Measurements from ENCODE around the gene ADAM23. TPM values are rescaled to one million over a fixed set of nuclear protein-coding genes. Genes with fewer than 3 reads are reported as not detected.

The ADAM23 gene
- total RNA-seq, 1 donor from 2014 or later: 3.1 TPM

DNA sequence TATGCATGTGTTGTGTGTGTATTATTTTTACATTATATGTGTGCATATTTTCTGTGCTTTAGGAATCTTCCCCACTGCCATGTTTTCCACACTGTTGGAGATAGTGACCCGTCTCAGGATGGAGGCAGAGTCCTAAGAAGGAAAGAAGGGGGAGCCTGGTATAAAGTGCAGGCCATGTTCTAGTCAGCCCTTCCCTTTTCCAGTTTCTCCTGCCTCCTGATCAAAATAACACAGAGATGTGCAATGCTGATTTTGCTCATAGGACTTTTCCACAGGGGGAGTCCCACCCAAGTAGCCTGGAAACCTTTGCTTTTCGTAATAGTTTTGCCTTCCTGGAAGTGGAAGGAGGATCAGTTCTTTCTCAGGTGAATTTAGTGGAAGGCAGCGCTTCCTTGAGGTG, 126.1 kb downstream of the ADAM23 start:
- no peak for DNase-seq

DNA sequence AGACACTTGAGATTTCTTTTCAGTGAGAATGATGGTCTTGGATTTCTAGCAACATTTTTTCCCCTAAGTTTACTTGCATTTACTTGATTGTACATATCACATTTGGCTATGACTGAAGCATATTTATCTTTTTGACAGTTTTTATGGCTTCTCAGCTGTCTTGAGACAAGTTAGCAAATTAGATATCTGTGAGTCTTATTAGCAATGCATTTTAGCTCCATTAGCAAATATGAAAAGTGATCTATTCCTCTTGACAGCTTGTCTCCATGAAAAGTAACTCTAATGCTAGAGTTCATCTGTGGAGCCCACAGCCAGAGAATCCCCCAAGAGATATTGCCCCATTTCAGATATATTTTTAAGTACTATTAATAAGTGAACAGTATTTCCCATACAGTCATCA, 126.9 kb downstream of the ADAM23 start:
- DNase-seq: no peak

DNA sequence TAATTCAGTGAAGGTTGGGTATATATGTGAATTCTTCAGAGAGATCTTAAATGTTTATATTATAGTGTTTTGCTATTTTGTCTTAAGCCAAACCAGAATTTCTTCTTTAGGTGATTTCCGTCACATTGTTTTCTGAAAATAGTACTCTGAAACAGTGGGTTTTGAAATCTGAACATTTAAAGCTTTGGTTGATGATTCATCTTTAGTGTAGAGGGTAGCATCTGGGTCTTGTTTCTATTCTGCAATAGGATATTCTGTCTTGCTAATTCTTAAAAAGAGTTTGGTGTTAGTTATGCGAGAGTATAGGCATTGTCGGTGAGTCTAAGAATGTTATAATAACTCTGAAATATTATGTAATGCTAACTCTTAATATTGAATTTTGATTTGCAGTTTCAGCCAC, 129.4 kb downstream of the ADAM23 start:
- no peak for DNase-seq

DNA sequence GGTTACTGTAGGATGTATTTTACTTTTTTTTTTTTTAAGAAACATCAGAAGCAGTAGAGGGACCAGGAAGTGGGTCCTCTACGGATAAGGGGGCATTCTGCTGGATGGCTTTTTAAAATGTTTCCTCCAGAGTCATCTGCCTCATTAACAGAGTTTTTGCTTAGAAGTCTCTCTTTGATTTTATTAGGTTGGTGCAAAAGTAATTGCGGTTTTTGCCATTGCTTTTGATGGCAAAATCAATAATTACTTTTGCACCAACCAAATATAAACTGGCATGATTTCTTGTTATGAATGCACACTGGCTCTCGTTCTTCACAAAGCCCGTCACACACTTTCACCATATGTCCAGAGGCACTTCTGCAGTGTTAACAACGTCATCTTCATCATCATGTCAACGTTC, 130.5 kb downstream of the ADAM23 start:
- no peak for DNase-seq

DNA sequence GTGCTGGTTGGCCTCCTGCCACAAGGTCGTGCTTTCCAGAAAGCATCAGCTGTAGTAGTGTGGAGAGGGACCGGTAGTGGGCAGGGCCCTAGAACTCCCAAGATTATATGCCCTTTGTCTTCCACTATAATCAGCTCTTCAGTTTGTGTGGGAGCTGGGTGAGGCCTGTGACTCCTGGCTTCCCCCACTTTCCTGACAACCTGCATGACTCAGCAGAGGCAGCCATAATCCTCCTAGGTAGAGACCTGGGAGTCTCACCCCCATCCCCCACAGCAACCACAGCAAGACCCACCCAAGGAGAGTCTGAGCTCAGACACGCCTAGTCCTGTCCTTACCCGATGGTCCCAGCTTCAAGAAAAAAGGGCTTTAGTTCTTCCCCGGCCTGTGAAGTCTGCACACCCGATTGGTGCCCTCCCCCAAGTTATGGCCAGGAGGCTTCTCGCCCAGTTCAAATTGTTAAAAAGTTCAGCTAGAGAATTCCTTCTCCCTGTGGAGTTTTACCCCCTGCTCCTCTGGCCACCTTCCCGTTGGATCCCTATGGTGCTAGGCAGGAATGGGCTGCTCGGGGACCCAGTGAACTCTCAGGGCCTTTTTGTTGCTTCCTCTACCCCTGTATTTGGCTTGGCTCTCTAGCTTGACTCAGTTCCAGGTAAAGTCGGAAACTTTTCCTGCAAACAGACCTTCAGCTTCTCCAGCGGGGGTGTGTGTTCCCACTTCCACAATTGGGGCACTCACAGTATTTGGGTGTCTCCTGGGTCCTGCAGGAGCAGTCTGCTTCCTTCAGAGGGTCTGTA, 141.2 kb downstream of the ADAM23 start:
- no peak for DNase-seq

DNA sequence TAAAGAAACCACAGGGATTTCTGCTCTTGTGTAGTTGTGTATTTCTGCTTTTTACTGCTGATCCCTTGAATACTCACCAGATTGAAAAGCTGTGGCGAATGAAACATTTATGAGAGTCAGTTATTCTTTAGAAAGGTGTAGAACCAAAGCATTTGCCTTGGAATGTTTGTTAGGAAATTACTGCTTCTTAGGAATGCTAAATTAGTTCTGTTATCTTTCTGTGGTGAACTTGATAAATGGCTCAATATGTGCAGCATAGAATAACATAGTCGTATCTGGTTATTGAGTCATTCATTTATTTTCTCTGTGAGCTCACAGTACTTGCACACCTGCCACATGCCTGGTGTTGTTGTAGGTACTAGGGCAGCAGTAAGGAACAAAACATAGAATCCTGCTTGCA, 142.0 kb downstream of the ADAM23 start:
- no peak for DNase-seq

DNA sequence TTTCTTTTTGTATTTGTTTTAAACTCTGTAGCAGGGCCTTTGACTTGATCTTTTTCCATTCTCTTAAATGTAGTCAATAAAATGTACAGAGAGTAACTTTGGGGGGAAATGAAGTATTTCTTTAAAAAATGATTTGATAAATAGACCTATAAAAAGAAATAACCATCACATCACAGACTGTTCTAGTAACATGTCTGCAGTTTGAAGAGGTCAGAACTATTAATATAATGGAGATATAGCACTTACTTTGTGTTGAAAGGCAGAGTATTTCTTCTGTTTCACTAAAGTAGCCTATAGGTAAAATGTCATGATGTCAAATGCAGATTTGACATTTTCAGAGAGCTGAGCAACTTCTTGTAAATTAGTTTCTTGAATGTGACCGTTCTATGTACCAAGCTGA, 143.3 kb downstream of the ADAM23 start:
- no peak for DNase-seq

DNA sequence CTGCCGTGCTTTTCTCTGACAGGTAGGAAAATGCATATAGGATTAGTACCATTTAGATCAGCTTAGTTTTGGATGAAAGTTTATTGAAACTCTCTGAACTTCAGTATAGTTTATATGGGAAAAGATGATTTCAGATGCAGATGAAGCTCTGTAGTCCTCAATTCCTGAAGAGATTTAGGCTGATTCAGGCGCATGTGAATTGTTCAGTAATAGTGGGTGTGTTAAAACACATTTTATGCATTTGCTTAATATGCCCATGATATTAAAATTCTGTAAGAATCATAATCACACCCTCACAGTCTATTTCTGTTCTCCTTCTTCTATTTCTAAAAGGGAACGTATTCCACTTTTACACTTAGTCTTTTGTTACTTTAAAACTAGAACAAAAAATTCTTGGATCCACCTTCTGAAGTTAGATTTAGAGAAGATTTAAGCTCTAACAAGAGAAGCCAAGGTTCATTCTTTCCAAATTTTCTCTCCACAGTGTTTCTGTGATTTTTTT, 154.4 kb downstream of the ADAM23 start:
- DNase-seq: no peak

DNA sequence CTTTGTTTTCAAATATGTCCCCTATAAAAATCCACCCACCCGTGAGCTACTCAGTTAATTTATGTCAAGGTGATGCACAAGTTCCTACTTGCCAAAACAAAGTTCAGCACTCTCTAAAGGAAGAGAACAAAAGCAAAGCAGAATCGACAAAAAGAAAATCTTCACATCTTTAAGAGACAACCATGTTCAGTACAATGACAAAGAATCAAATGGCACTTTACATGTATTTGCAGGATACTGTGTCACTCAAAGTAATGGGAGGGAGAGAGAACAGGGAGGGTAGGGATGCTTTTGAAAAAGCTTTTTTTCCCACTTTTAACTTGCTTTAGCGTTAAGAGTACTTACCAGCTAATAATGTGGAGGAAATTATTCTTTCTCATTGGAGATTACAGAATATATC, 159.9 kb downstream of the ADAM23 start:
- DNase-seq: no peak

DNA sequence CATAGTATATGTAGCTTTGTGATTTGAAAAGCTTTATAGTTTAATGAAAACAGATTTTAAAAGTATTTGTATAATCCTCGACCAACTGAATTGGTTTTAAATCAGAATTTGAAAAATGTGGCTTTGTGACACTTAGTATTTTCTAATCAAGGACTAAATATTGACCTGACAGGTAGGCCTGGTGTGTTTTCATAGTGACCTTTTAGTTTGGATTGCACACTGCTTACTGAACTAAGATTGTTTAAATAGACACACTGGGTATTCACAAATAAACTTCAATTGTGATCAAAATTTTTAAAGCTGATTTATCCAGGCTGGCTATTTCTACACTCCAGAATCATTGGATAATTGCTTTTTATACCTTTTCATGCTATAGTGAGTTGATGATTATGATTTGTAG, 167.1 kb downstream of the ADAM23 start:
- DNase-seq: no peak

DNA sequence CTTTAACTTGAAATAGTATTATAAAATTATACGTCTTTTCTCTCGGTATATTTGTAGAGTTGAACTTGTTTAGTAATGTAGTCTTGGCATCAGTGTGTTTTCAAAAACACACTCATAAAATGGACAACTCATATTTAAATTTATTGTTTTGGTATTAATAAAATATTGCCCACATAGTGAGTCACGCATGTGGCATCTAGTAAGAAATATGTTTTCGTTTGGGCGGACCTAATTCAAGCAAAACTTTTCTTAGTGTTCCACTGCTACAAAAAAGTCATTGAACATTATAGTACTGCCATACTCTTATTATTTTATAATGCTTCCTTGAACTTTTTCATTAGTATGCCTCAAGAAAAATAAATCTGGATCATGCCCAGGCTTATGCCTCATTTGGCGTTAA, 167.9 kb downstream of the ADAM23 start:
- DNase-seq: no peak

DNA sequence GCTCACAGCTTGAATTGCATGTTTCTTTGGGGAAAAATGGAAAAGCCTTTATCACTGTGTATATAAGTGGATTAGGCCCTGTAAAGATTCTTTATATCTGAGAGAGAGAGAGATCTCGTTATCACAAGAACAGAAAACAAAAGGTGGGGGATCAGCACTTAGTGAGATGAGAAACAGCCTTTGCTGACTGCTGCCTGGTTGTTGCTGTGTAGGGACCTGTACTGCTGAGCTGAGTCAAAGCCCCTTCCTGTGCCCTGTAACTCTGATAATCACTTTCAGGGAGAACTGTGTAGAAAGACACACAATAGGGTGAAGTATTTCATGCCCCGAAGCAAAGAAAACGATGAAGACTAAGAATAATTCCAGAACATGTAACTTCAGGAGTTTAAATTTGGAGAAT, 168.4 kb downstream of the ADAM23 start:
- DNase-seq: no peak

DNA sequence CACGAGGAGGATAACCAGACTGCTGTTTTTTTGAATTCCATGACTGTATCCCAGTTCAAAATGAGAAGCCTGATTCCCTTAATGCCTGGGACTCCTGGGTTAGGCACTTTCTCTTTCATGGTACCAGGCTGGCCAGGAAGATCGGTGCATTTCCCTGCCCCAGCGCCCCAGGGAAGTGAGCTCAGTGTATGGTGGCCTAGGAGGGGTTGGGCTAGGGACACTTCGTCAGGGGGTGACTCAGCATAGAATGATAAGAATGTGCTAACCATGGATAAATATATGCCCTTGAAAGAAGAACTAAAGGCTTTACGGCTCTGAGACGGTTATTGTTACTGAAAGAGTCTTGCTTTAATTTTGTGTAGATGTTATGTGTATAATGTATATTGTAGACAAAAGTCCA, 171.5 kb downstream of the ADAM23 start:
- DNase-seq: no peak

DNA sequence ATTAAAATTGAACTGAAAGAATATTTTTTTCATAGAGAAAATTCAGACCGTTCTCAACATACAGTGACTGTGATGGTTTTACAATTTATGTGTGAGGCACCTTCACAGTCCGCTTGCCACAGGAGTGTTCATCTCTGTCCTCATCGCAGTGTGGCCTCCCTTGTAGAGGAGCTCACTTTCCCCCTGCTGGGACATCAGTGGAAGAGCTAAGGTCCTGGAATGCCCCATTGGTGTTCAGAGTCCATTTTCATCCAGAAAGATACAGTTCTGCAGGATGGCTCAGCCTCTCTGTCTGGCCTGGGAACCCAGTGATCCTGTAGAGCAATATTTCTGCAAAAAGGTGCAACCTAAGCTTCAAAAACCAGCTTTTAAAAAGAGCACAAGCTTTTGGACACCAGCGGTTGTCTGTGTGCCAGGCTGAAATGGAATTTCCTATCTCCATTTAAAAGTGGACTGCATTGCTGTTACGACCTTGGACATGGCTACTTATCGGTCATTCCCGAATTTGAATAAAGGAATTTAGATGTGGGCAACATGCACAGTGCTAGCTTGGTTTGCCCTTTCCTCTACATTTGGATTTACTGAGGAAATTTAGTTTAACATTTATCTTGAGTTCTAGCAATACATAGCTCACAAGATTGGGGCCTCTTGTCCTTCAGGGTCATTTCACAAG, 172.2 kb downstream of the ADAM23 start:
- no peak for DNase-seq

DNA sequence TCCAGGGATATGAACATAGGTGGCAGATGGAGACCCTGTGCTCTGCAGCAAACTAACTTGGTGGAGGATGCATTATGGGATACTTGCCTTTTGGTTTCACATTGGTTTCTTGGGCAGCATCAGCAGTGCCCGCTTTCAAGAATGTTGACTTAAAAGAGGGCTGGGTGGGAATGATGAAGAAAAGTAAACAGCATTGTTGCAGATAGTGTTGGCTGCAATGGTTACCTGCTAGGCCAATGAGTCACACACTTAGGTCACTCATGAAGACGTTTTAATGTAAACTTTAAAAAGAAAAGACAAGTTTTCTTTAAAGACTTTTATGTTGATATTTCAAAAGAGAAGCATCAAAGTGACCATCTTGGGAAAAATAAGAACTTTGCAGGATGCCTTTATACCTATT, 172.8 kb downstream of the ADAM23 start:
- no peak for DNase-seq

DNA sequence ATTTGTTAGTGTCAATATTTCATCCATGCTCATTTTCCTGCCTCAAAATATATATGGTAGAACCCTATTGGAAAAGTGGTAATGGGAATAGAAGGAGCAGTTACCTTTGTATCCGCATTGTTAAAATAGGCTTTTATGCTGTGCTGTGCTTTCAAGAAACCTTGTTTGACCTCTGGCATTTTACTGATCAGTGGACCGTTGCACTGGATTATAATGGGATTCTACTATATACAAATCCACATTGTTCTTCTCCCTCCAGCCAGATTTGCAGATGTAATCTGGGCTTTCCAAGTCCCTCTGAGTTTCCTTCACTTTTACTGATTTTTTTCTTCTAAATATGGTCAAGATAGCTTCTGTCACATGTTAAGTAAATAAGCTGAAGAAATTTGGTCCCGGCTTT, 175.7 kb downstream of the ADAM23 start:
- DNase-seq: no peak

DNA sequence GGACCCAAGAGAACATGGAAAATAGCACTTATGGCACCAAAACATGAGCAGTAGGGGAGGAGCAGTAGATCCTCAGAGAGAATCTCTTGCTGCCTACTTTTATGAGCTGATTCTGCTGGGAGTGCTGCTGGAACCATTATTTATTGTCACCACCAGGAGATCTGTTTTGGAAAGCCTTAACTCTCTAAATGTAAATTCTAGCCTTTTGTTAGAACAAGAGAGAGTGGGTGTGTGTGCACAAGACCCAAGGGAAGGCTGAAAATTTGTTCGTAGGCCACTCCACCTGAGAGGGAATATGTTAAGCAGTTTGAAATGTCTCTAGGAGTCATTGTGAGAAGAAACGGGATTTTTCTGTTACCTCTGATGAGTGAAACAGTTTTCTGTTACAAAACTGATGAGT, 182.8 kb downstream of the ADAM23 start:
- no peak for DNase-seq

DNA sequence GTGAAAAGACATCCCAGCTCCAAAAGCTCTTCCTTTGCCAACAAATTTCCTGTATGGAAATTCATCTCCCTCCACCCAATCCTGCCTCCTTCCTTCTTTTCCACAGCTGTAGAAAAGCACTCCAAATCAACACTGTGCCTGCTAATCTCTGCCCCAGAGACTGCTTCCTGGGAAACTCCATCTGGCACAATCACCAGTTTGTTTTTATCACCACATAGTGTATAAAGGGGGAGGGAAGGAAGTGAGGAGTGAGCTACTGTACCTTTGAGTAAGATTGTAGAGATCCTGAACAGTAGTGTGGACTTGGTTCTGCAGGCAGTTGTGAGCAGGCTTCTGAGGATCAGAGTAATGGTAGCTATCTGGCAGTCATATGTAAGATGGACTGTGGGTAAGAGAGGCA, 184.3 kb downstream of the ADAM23 start:
- no peak for DNase-seq

DNA sequence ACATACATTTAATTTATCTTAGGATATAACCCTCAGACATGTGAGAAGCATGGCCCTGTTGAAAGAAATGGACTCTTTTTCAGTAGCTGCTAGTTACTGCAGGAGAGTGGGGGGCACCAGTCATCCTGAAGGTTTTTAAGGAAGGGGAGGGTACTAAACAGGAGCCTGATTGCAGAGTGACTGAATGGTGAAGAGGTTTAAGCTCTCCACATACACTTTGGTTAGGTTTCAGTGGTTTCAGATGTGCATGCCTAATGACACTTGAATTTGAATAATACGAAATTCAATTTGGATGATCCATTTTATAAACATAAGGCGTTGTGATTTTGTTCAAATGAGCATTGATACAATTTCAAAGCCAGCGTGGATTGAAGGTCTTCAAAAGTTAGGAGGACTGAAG, 188.0 kb downstream of the ADAM23 start:
- DNase-seq: no peak

DNA sequence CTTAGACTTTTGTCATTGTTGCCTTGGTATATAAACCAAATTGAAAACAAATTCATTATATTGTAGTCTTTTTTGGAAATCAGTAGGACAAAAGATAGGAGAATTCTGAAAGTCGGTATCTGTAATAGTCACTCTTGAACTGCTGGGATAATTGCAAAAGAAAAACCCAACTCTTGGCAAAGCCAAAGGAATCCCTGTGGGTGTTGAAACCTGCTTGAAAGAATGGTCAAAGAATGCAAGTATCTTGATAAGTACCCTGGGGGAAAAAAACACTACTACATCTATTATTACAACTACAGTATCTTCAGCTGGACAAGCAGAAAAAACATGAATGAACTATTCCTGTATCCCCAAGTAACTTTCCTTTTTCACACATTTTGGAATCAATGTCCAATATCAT, 191.7 kb downstream of the ADAM23 start:
- DNase-seq: no peak

DNA sequence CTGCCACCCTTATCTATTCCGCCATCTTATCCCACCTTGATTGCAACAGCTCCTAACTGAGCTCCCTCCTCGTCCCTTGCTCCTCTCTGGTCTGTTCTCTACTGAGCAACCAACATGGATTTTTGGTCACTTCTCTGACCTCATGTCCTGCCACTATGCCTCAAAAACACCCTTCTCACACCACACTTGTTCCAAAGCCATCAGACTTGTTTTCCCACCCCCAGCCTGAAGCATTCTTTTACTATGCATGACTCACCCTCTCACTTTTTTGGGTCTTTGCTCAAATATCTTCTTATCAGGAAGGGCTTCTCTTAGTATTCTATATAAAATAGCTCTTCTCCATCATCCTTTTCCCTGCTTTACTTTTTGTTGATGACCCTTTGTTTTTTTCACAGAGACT, 196.3 kb downstream of the ADAM23 start:
- DNase-seq: no peak

DNA sequence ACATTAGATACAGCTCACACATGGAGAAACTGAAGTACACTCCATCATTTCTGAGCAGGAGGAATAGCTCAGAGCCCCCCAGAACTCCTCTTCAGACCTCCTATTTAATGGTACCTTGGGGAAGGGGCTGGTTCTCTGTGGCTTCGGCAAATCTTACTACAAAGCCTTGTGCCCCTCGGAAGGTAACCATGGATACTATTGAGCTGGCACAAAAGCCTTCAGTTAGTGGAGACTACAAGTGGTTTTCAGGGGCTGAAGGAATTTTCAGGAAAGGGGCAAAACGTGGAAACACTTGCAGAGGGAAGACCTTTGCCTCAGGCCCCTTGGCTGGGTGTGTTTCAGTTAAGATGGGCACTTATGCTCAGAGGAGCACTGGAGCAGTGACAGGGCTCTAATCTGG, 197.9 kb downstream of the ADAM23 start:
- DNase-seq: no peak

DNA sequence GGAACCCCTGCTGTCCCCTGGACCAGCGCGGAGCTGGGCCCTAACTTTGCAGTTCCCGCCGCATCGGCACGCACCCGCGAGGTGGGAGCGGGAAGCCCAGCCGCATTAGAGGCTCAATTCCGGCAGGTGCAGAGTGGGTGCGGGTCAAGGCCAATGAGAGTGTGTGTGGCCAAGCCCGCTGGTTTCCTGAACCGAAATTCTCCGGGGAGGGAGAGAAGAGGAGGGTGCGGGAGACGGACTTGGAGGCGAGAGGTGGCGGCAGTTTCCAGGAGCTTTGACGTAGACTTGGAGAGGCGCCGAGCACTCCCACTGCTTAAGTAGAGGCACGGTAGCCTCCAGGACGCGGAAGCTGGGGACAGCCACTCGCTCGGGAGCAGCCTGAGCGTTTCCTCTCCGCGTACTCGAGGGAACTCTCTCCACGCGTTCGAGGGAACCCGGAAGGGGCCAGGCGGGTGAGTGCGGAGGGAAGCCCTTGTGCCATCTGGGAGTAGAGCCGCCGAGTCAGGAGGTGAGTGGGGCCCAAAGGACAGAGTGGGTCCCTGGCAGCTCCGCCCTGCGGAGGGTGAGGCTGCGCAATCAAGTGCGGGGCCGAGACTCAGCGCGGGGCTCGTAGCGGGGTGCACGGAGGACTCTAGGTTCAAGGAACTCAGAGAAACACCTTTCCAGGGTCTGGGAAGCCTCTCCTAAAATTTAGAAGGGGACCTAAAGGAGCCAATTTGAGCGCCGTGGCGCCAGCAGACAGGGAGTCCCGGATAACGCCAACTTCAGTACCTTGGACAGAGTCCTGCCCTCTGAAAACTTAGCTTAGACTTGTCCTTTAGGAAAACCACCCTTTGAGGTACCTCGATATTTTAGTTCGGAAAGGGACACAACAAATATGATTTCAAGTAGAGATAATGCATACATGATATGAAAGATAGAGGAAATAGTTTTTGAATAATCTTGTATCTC, 199.0 kb downstream of the ADAM23 start, which contains the start of gene FAM237A:
Gene FAM237A, plus strand, starts transcription at position 413 of the 951 bp plus-strand sequence. CDS start 1,750 bp downstream, outside the sequence.
- DNase-seq: no peak
